Lung (tissue), 12 donors: ENCODE measurements around the gene JTB. TPM values are rescaled to one million over a fixed set of nuclear protein-coding genes. Genes with fewer than 3 reads are reported as not detected.
A peak's percentile ranks its signal among the peaks of the same experiment; 100 is the strongest.
"Not testable (repeated sequence)": the region's sequence is repeated elsewhere in the genome, so short reads cannot be mapped to it uniquely, and the experiment has no call there.

Experiments used
- ATAC-seq: fragments of 200-7000 bp; cut with Tn5 transposase; one replicate; pipeline ENCODE4 v1.9.1; 2020; ENCODE audit warnings: moderate number of reproducible peaks; ENCODE audit not compliant: insufficient read depth, low FRiP score
- DNase-seq, 3 donors: peaks; one replicate each; pipeline ENCODE4 v3.0.0-alpha.2; 2013 to 2017
- H3K27ac ChIP-seq, 2 donors: one replicate each; pipeline ENCODE4 v1.5.1; 2013; ENCODE audit warnings: mild to moderate bottlenecking in 2 of 2, moderate library complexity in 2 of 2, control low read depth in 1 of 2, inconsistent platforms in 1 of 2, low read depth in 1 of 2, low read length in 1 of 2
- H3K27me3 ChIP-seq, 3 donors: one replicate each; pipeline ENCODE4 v1.5.1; 2013; ENCODE audit warnings: low read length in 2 of 3; ENCODE audit not compliant: control insufficient read depth in 3 of 3, insufficient read depth in 3 of 3
- H3K36me3 ChIP-seq, 4 donors: one replicate each; pipeline ENCODE4 v1.5.1; 2013; ENCODE audit warnings: low read length in 4 of 4, mild to moderate bottlenecking in 1 of 4, moderate library complexity in 1 of 4; ENCODE audit not compliant: control insufficient read depth in 4 of 4, insufficient read depth in 4 of 4
- H3K4me1 ChIP-seq, 5 donors: one replicate each; pipeline ENCODE4 v1.5.1; 2013; ENCODE audit warnings: low read length in 5 of 5, mild to moderate bottlenecking in 2 of 5, moderate library complexity in 1 of 5; ENCODE audit not compliant: control insufficient read depth in 5 of 5, insufficient read depth in 5 of 5
- H3K4me3 ChIP-seq: one replicate; pipeline ENCODE4 v1.5.1; 2013; ENCODE audit warnings: mild to moderate bottlenecking, control low read depth, moderate library complexity
- H3K9ac ChIP-seq, 2 donors: one replicate each; pipeline ENCODE4 v1.5.1; 2013; ENCODE audit warnings: low read length in 2 of 2, control low read depth in 1 of 2; ENCODE audit not compliant: insufficient read depth in 1 of 2
- H3K9me3 ChIP-seq, 4 donors: one replicate each; pipeline ENCODE4 v1.5.1; 2013; ENCODE audit warnings: low read length in 3 of 4, mild to moderate bottlenecking in 1 of 4, moderate library complexity in 1 of 4; ENCODE audit not compliant: control insufficient read depth in 4 of 4, insufficient read depth in 3 of 4
- CTCF ChIP-seq: IDR thresholded peaks from 2 replicates; pipeline ENCODE4 v1.5.1; 2012; ENCODE audit warnings: mild to moderate bottlenecking; ENCODE audit errors: control extremely low read depth, extremely low read depth
- WGBS, 2 donors: extraction: QIAGEN DNeasy Blood & Tissue Kit; methylation state at CpG; one replicate each; pipeline ENCODE4 v1.1.7; 2013; 5-methylcytosine and 5-hydroxymethylcytosine counted together
- polyA plus RNA-seq, 2 donors: library from polyadenylated mRNA; stranded (reverse); fragments of 200-250 nt; gene quantifications; one replicate each; pipeline ENCODE4 v1.2.1, GENCODE V29; 2013
- total RNA-seq, 2 donors: library from RNA; depleted of rRNA in 1 of 2; stranded (reverse); fragments of >200 nt in 1 of 2; gene quantifications; one replicate each; pipeline ENCODE4 v1.2.1, GENCODE V29; 2014 to 2021
- donor health status: control.
- donor health status: control.
- donor health status: Bipolar disorder and iron deficiency.
- donor health status: healthy.
- donor health status: DM: yes; HTN: yes; CAD: no.

JTB gene
- total and polyA plus RNA-seq, 4 donors: 105 to 230 (median 176) TPM

GRCh38 chr1:153984123-153984894 lies 6.8 kb upstream of the JTB start:
- ATAC-seq: no peak
- no peak overlapping the region for H3K27ac ChIP-seq

GRCh38 chr1:153981735-153982134 lies 4.3 kb upstream of the JTB start:
- WGBS, 2 donors: 85 to 91% methylated on average over 2 of the region's 2 CpGs
- ATAC-seq, H3K27ac ChIP-seq, H3K4me3 ChIP-seq, H3K9ac ChIP-seq, H3K27me3 ChIP-seq, DNase-seq, H3K9me3 ChIP-seq: not testable (repeated sequence)
- Histone ChIP-seq H3K4me1 (peaks cover 2 to 34% (median 8%) of the 10 kb centered on the region in 5 donors), H3K36me3 (peaks cover 0 to 16% (median 8%) of the 10 kb centered on the region in 4 donors)

More at GRCh38 chr1:153984123-153984894, 6.8 kb upstream of the JTB start:
- peak in 2 of 3 donors; percentile 69 to 85 for DNase-seq
- TF ChIP-seq CTCF: no peak
- Histone ChIP-seq H3K9me3 (no peaks in the 10 kb centered on the region), H3K4me3 (no peak overlapping the region), H3K27me3 (no peaks in the 10 kb centered on the region), H3K4me1 (peaks cover 2 to 25% (median 5%) of the 10 kb centered on the region in 5 donors), H3K36me3 (peaks cover 0 to 13% (median 6%) of the 10 kb centered on the region in 4 donors), H3K9ac (no peak overlapping the region)
- 60 to 62% methylated on average over 6 of the region's 6 CpGs for WGBS, 2 donors

GRCh38 chr1:153979091-153979490 lies 1.6 kb upstream of the JTB start:
- H3K9me3 ChIP-seq, ATAC-seq, DNase-seq, H3K9ac ChIP-seq, H3K4me3 ChIP-seq, H3K27ac ChIP-seq, H3K27me3 ChIP-seq: not testable (repeated sequence)
- WGBS, 2 donors: 94 to 96% methylated on average over 12 of the region's 12 CpGs
- Histone ChIP-seq H3K4me1 (peaks cover 0 to 23% (median 8%) of the 10 kb centered on the region in 5 donors), H3K36me3 (peaks cover 5 to 30% (median 16%) of the 10 kb centered on the region in 4 donors)

- DNase-seq (no peak), ATAC-seq (no peak)
- H3K36me3 ChIP-seq: peaks cover 5 to 30% (median 18%) of the 10 kb centered on the region in 4 donors
- no peaks in the 10 kb centered on the region for H3K9me3 ChIP-seq
- H3K4me1 ChIP-seq: peaks cover 0 to 18% (median 7%) of the 10 kb centered on the region in 5 donors
- WGBS, 2 donors: 70 to 74% methylated on average over 9 of the region's 9 CpGs
- H3K27ac ChIP-seq: peak overlapping the region in 1 of 2 donors; percentile 93
- H3K4me3 ChIP-seq: no peak overlapping the region
- H3K9ac ChIP-seq: peak overlapping the region in 1 of 2 donors; percentile 79
- no peaks in the 10 kb centered on the region for H3K27me3 ChIP-seq
- TF ChIP-seq CTCF: no peak
These were observed 918 bp upstream of the JTB start for GRCh38 chr1:153978274-153978909.
